SU-DHL-6 (cell line): ENCODE results near the gene ARR3.

Source experiments
- H2AFZ ChIP-seq: fragments of 200-600 bp; sonication (generic); 2 replicates; pipeline ENCODE4 v1.6.1; 2014; ENCODE audit warnings: low read depth, mild to moderate bottlenecking, moderate library complexity, mixed read lengths, antibody characterized with exemption, low read length; ENCODE audit not compliant: severe bottlenecking
- H3F3A ChIP-seq: fragments of 200-600 bp; shearing (Covaris generic); 2 replicates; pipeline ENCODE4 v1.6.0; 2016; ENCODE audit warnings: antibody characterized with exemption, mild to moderate bottlenecking; ENCODE audit not compliant: insufficient read depth
- H3K27ac ChIP-seq: fragments of 200-600 bp; sonication (generic); 2 replicates; pipeline ENCODE4 v1.5.1; 2016; ENCODE audit warnings: low read depth, mild to moderate bottlenecking, low read length, moderate library complexity, mixed read lengths
- H3K27me3 ChIP-seq: fragments of 200-600 bp; sonication (generic), shearing (Covaris generic); 2 replicates; pipeline ENCODE4 v1.6.0; 2014; ENCODE audit warnings: mild to moderate bottlenecking, low read length
- H3K36me3 ChIP-seq: fragments of 200-600 bp; sonication (generic); 2 replicates; pipeline ENCODE4 v1.6.1; 2014; ENCODE audit warnings: mild to moderate bottlenecking, low read length, mixed read lengths
- H3K4me2 ChIP-seq: fragments of 300-600, 200-600 bp; shearing (Covaris generic), sonication (generic); 2 replicates; pipeline ENCODE4 v1.6.0; 2014; ENCODE audit warnings: low read length, low read depth, mild to moderate bottlenecking; ENCODE audit not compliant: poor library complexity, severe bottlenecking
- H3K4me3 ChIP-seq: fragments of 200-600 bp; sonication (generic); 2 replicates; pipeline ENCODE4 v1.5.1; 2014; ENCODE audit warnings: antibody characterized with exemption, low read length, mild to moderate bottlenecking, mixed read lengths; ENCODE audit not compliant: insufficient read depth, poor library complexity, severe bottlenecking
- H3K79me2 ChIP-seq: fragments of 200-600 bp; sonication (generic); 2 replicates; pipeline ENCODE4 v1.6.1; 2014; ENCODE audit warnings: mild to moderate bottlenecking, low read length, moderate library complexity; ENCODE audit not compliant: insufficient read depth
- H3K9ac ChIP-seq: fragments of 200-600 bp; sonication (generic); 2 replicates; pipeline ENCODE4 v1.7.0; 2014; ENCODE audit warnings: mild to moderate bottlenecking, low read length
- H3K9me2 ChIP-seq: fragments of 200-600 bp; sonication (generic); replicated peaks from 2 replicates; pipeline ENCODE4 v1.6.1; 2014; ENCODE audit warnings: low read length; ENCODE audit not compliant: insufficient read depth
- H3K9me3 ChIP-seq: fragments of 200-600 bp; sonication (generic); 2 replicates; pipeline ENCODE4 v1.6.1; 2014; ENCODE audit warnings: low read length, mixed read lengths; ENCODE audit not compliant: insufficient read depth
- H4K20me1 ChIP-seq: fragments of 200-600 bp; sonication (generic); 2 replicates; pipeline ENCODE4 v1.6.1; 2014; ENCODE audit warnings: low read depth, mild to moderate bottlenecking, antibody characterized with exemption, low read length, moderate library complexity, mixed read lengths
- EZH2phosphoT487 ChIP-seq: fragments of 200-600 bp; sonication (generic), shearing (Covaris generic); conservative IDR thresholded peaks from 2 replicates; pipeline ENCODE4 v1.6.1; 2018; ENCODE audit warnings: mild to moderate bottlenecking, antibody characterized with exemption, low read length, moderate library complexity, mixed read lengths
- TF ChIP-seq, protein P1 (sequence below): fragments of 200-600 bp; sonication (generic); IDR thresholded peaks from one replicate; pipeline ENCODE4 v1.5.1; 2017; ENCODE audit warnings: antibody characterized with exemption, mild to moderate bottlenecking, low read length, moderate library complexity; ENCODE audit not compliant: insufficient read depth, poor library complexity, severe bottlenecking

The ARR3 gene

DNA sequence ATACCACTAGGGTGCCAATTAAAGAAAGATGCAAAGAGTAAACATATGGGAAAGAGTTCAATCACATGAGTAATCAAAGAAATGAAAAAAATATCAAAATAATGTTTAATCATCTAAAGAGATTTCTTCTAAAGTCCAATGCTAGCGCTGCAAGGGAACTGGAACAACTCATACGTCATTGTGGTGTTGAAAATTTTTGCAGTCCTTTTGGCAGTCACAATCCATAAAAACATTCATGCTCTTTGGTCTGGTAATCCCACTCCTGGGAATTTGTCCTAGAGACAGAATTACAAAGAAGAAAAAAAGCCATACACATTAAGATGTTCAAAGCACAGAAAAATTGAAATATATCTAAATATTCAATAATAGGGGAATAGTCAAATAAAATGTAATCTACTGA, 12.7 kb upstream of the ARR3 start:
- Histone ChIP-seq H4K20me1 (no peaks in the 10 kb centered on the region), H3K9me2 (no peaks in the 10 kb centered on the region), H3K27me3 (no peaks in the 10 kb centered on the region), H3F3A (no peaks in the 10 kb centered on the region), H3K27ac (no peak overlapping the region), H3K9ac (no peak overlapping the region), H3K4me2 (no peak overlapping the region), H3K79me2 (no peaks in the 10 kb centered on the region), H3K4me3 (no peak overlapping the region), H3K9me3 (no peaks in the 10 kb centered on the region), H2AFZ (no peak overlapping the region), H3K36me3 (no peaks in the 10 kb centered on the region)
- no peak for TF ChIP-seq EZH2phosphoT487
- TF ChIP-seq, protein P1, sequence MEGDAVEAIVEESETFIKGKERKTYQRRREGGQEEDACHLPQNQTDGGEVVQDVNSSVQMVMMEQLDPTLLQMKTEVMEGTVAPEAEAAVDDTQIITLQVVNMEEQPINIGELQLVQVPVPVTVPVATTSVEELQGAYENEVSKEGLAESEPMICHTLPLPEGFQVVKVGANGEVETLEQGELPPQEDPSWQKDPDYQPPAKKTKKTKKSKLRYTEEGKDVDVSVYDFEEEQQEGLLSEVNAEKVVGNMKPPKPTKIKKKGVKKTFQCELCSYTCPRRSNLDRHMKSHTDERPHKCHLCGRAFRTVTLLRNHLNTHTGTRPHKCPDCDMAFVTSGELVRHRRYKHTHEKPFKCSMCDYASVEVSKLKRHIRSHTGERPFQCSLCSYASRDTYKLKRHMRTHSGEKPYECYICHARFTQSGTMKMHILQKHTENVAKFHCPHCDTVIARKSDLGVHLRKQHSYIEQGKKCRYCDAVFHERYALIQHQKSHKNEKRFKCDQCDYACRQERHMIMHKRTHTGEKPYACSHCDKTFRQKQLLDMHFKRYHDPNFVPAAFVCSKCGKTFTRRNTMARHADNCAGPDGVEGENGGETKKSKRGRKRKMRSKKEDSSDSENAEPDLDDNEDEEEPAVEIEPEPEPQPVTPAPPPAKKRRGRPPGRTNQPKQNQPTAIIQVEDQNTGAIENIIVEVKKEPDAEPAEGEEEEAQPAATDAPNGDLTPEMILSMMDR = no peak

DNA sequence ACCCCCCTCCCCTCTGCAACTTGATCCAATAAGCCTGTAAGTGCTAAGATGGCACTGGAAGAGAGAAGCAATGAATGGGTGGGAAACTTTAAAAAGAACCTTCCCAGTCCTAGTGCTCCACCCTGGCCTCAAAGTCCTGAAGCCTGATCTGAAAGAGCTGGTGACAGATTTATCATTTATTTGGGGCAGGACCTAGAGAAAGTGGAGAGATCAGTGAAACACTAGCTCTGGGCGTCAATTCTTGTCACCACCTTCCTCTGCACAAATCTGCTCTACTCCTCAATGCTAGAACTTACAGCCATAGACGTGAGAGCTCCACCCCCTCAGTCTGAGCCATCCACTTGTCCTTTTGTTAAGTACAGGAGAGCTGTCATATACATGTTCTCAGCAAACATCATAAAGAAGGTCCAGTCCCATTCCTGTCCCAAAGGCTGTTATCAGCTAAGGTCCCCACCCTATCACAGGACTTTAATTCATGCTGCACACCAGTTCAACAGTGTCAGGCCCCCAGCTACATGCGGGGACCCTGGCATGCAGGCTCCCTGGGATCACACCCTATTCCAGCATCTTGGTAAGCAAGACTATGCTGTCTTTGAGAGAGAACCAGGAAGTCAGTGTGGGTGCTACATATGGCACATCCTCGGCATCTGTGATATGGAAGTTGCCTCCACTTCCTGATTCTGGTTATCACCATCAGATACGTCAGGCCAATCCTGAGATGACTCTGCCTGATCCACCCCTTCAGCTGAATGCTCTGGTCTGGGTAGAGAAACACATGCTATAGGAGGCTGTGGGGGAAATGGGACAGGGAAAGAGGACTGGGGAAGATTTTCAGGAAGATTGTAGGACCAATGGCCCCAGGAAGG, 10.5 kb upstream of the ARR3 start:
- no peak overlapping the region for H2AFZ ChIP-seq
- H3K79me2 ChIP-seq = no peaks in the 10 kb centered on the region
- H3K36me3 ChIP-seq = no peaks in the 10 kb centered on the region
- no peak overlapping the region for H3K27ac ChIP-seq
- TF ChIP-seq, protein P1 = no peak
- TF ChIP-seq EZH2phosphoT487 = no peak
- no peaks in the 10 kb centered on the region for H3K9me2 ChIP-seq
- H3F3A ChIP-seq = no peaks in the 10 kb centered on the region
- no peaks in the 10 kb centered on the region for H4K20me1 ChIP-seq
- H3K9ac ChIP-seq = no peak overlapping the region
- no peaks in the 10 kb centered on the region for H3K9me3 ChIP-seq
- H3K4me3 ChIP-seq = no peak overlapping the region
- H3K4me2 ChIP-seq = no peak overlapping the region
- H3K27me3 ChIP-seq = no peaks in the 10 kb centered on the region

DNA sequence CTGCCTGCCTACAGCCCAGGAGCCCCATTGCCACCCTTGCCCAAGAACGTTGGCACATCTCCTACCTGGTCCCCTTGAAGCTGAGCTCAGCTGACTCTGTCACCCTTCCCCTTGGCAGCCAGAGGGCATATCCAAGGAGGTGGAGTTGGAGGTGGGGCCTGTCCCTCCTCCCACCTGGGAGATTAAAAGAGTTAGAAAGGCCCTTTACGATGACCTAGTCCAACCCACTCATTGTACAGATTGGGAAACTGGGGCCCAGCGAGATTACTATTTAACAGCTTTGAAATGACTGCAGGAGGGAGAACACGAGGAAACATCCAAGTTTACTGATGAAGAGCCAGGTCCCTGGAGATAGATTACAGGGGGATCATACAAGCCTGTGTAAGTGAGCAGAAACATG, 8.0 kb upstream of the ARR3 start, which contains the start of gene P2RY4:
TSS of gene P2RY4 (minus strand) at position 101 of the 400 bp plus-strand sequence. CDS start 580 bp downstream, outside the sequence.
- no peaks in the 10 kb centered on the region for H3K79me2 ChIP-seq
- TF ChIP-seq EZH2phosphoT487 = no peak
- TF ChIP-seq, protein P1 = no peak
- H3K36me3 ChIP-seq = no peaks in the 10 kb centered on the region
- H3K4me3 ChIP-seq = no peak within 1 kb of the TSS
- H3K9ac ChIP-seq = no peak within 1 kb of the TSS
- H3K27me3 ChIP-seq = no peaks in the 10 kb centered on the region
- no peak within 1 kb of the TSS for H2AFZ ChIP-seq
- H4K20me1 ChIP-seq = no peaks in the 10 kb centered on the region
- no peaks in the 10 kb centered on the region for H3F3A ChIP-seq
- H3K27ac ChIP-seq = no peak within 1 kb of the TSS
- no peak within 1 kb of the TSS for H3K4me2 ChIP-seq
- no peaks in the 10 kb centered on the region for H3K9me2 ChIP-seq
- no peaks in the 10 kb centered on the region for H3K9me3 ChIP-seq
